Endothelial cell (in vitro differentiated cells): ENCODE measurements around the gene TNS3. TPM values are rescaled to one million over a fixed set of nuclear protein-coding genes. Genes with fewer than 3 reads are reported as not detected.
"Not testable (repeated sequence)": the region's sequence is repeated elsewhere in the genome, so short reads cannot be mapped to it uniquely, and the experiment has no call there.

Experiments
- DNase-seq: peaks from one replicate; pipeline ENCODE4 v3.0.0; 2021; ENCODE audit warnings: low spot score
- H3K27ac Mint-ChIP-seq: one replicate; pipeline ENCODE4 v1.8.0; 2021; ENCODE audit warnings: mixed read lengths, inconsistent platforms; ENCODE audit not compliant: unreplicated experiment
- H3K27me3 Mint-ChIP-seq: one replicate; pipeline ENCODE4 v1.8.0; 2021; ENCODE audit warnings: mild to moderate bottlenecking, moderate library complexity, mixed read lengths, inconsistent platforms; ENCODE audit not compliant: unreplicated experiment
- H3K36me3 Mint-ChIP-seq: one replicate; pipeline ENCODE4 v1.8.0; 2021; ENCODE audit warnings: mild to moderate bottlenecking, low read depth, mixed read lengths, inconsistent platforms; ENCODE audit not compliant: unreplicated experiment
- H3K4me1 Mint-ChIP-seq: one replicate; pipeline ENCODE4 v1.8.0; 2021; ENCODE audit warnings: mild to moderate bottlenecking, mixed read lengths, inconsistent platforms; ENCODE audit not compliant: unreplicated experiment
- H3K4me3 Mint-ChIP-seq: one replicate; pipeline ENCODE4 v1.8.0; 2021; ENCODE audit warnings: mild to moderate bottlenecking, mixed read lengths, inconsistent platforms; ENCODE audit not compliant: unreplicated experiment
- H3K9me3 Mint-ChIP-seq: one replicate; pipeline ENCODE4 v1.8.0; 2021; ENCODE audit warnings: mixed read lengths, inconsistent platforms; ENCODE audit not compliant: unreplicated experiment
- total RNA-seq: library from RNA; stranded (reverse); fragmentation: NEBNext Ultra II Directional; extraction: Animal tissue kit (Norgen Biotek cat#: 25700); gene quantifications from one replicate; pipeline ENCODE4 v1.2.1, GENCODE V29; 2021; ENCODE audit not compliant: unreplicated experiment
- TF ChIP-seq, protein P1 (sequence below): fragments of 200-600 bp; sonication (generic); IDR thresholded peaks from one replicate; pipeline ENCODE4 v1.5.0; 2021; ENCODE audit warnings: antibody characterized with exemption; ENCODE audit not compliant: unreplicated experiment

Gene TNS3
- total RNA-seq, 1 donor from 2014 or later, result 7.5 TPM

DNA sequence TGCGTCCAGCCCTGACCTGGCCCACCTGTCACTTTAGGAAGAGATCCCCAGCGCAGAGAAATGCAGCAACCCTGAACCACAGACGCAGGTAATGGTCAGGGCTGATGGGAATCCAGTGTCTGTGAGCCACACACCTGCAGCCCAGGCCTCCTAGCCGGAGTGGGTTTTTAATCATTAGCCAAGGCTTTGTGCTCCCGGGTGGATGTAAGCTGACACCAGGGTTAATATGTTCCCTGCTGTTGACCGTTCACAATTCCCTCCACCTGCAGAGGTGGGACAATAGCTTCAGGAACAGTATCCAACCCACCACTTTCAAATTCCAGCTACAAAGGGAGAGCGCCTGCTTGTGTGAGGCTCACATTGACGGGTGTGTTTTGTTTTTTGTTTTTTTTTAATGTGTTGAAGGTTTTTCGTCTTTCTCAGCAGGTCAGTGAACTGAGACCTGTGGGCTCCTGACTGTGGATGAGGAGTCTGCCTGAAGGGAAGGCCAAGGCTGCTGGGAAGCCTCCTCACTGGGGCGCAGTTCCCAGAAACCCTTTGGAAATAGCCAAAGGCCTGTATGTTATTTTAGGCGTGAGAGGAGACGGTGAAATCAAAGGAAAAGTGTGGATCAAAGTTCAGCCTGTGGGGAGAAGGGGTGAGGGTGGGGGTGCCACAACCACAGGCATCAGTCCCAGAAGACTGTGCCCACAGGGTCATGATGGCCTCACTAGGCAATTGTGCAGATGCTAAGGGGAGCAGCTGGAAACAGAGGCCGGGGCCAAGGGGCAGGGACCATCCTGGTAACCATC, 111.1 kb downstream of the TNS3 start:
- DNase-seq, result no peak
- no peaks in the 10 kb centered on the region for H3K9me3 Mint-ChIP-seq
- peaks cover 5% of the 10 kb centered on the region for H3K27me3 Mint-ChIP-seq
- H3K27ac Mint-ChIP-seq, result no peak overlapping the region
- TF ChIP-seq, protein P1, sequence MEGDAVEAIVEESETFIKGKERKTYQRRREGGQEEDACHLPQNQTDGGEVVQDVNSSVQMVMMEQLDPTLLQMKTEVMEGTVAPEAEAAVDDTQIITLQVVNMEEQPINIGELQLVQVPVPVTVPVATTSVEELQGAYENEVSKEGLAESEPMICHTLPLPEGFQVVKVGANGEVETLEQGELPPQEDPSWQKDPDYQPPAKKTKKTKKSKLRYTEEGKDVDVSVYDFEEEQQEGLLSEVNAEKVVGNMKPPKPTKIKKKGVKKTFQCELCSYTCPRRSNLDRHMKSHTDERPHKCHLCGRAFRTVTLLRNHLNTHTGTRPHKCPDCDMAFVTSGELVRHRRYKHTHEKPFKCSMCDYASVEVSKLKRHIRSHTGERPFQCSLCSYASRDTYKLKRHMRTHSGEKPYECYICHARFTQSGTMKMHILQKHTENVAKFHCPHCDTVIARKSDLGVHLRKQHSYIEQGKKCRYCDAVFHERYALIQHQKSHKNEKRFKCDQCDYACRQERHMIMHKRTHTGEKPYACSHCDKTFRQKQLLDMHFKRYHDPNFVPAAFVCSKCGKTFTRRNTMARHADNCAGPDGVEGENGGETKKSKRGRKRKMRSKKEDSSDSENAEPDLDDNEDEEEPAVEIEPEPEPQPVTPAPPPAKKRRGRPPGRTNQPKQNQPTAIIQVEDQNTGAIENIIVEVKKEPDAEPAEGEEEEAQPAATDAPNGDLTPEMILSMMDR, result no peak
- H3K4me1 Mint-ChIP-seq, result peaks cover 2% of the 10 kb centered on the region
- no peak overlapping the region for H3K4me3 Mint-ChIP-seq
- H3K36me3 Mint-ChIP-seq, result no peaks in the 10 kb centered on the region

GRCh38 chr7:47469846-47470245, 112.1 kb downstream of the TNS3 start:
- H3K9me3 Mint-ChIP-seq, H3K4me1 Mint-ChIP-seq, H3K27ac Mint-ChIP-seq, H3K27me3 Mint-ChIP-seq, H3K4me3 Mint-ChIP-seq, DNase-seq, H3K36me3 Mint-ChIP-seq: not testable (repeated sequence)

DNA sequence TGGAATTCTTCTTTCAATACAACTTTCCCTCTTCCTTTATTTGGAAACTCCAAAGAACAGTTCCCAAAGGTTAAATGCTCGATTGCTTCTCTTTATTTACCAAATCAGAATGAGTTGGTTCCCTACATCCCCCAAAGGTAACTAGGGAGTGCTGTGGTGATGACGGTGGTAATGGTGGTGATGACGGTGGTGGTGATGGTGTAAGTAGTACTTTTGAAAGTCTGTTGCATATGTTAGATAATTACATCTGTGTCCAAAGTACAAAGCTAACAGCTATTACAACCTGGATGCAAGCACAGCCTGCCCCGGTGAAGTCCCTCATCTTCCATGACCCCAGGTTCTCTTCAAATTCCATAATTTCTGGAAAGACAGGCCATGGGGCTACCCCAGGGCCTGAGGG, 115.1 kb downstream of the TNS3 start:
- H3K27ac Mint-ChIP-seq, result no peak overlapping the region
- TF ChIP-seq, protein P1, result no peak
- H3K4me3 Mint-ChIP-seq, result no peak overlapping the region
- no peak for DNase-seq
- H3K36me3 Mint-ChIP-seq, result no peaks in the 10 kb centered on the region
- no peaks in the 10 kb centered on the region for H3K4me1 Mint-ChIP-seq
- H3K9me3 Mint-ChIP-seq, result no peaks in the 10 kb centered on the region
- peaks cover 5% of the 10 kb centered on the region for H3K27me3 Mint-ChIP-seq

GRCh38 chr7:47465191-47465590, 116.7 kb downstream of the TNS3 start:
- H3K27ac Mint-ChIP-seq, result no peak overlapping the region
- TF ChIP-seq, protein P1, result no peak
- no peaks in the 10 kb centered on the region for H3K36me3 Mint-ChIP-seq
- no peak for DNase-seq
- peaks cover 5% of the 10 kb centered on the region for H3K27me3 Mint-ChIP-seq
- H3K4me3 Mint-ChIP-seq, result no peak overlapping the region
- no peaks in the 10 kb centered on the region for H3K4me1 Mint-ChIP-seq
- H3K9me3 Mint-ChIP-seq, result no peaks in the 10 kb centered on the region

DNA sequence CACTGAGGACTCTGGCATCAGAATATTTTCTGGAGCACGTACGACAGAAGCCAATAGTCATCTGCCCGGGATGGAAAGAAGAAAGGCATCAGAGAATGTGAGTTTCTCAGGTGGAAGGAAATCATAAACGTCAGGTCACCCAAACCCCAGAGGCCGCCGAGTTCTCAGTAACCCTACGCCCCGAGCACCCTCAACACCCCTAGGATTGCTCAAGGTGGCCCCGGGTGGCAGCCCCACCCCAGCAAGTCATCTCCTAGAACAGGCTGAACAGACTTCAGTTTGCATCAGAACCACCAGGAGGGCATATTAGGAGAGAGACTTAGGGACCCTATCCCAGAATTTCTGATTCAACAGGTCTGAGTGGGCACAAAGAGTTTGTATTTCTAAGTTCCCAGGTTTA, 117.6 kb downstream of the TNS3 start:
- Mint-ChIP-seq H3K9me3 (no peaks in the 10 kb centered on the region), H3K4me3 (no peak overlapping the region), H3K27ac (no peak overlapping the region), H3K36me3 (no peaks in the 10 kb centered on the region), H3K4me1 (no peaks in the 10 kb centered on the region), H3K27me3 (peaks cover 5% of the 10 kb centered on the region)
- TF ChIP-seq, protein P1, result no peak
- DNase-seq, result no peak
